ENCODE results near the gene VWDE.
"Not testable (repeated sequence)": the region's sequence is repeated elsewhere in the genome, so short reads cannot be mapped to it uniquely, and the experiment has no call there.

VWDE gene

DNA sequence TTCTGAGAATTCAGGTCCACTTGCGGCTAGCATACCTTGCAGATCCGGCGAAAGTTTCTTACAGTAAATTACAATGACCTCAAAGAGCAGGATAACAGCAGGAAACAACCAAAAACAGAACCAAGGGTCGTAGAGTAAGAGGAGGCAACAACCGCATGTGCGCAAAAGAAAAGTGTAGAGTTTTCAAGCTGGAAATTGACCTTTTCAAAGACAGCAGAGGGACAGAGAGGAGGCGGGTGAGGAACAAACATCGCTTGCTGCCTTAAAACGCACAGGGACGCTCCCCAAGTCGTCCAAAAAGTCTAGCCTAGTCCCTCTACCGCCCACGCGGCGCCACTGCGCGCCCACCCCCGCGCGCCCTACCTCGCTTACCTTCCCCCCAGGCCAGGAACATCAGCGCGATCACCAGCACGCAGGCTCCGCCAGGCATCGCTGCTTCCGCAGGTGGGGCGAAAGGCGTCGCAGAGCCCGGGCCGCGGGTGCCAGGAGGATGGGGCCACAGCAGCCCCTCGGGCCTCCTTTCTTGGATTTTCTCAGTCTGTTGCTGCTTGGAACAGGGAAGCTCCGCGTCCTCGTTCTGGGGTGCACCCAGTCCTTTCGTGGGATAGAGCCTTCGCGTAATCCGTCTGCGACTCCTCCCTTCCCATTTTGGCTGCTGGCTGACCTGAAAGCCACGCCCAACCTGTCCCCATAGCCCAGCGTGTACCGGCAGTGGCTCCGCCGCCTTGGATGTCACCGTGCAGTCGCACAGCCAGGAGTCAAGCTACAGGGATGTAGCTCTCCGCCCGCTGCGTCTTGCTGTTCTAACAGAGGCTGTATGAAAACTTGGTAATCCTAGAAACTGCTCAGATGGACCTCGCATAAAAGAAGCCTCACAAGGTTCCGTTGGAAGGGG is at the start of gene VWDE:
TSS of gene VWDE (minus strand) at position 579 of the 895 bp plus-strand sequence. CDS start at position 430, 149 bp downstream.
- TF ChIP-seq, protein P1, sequence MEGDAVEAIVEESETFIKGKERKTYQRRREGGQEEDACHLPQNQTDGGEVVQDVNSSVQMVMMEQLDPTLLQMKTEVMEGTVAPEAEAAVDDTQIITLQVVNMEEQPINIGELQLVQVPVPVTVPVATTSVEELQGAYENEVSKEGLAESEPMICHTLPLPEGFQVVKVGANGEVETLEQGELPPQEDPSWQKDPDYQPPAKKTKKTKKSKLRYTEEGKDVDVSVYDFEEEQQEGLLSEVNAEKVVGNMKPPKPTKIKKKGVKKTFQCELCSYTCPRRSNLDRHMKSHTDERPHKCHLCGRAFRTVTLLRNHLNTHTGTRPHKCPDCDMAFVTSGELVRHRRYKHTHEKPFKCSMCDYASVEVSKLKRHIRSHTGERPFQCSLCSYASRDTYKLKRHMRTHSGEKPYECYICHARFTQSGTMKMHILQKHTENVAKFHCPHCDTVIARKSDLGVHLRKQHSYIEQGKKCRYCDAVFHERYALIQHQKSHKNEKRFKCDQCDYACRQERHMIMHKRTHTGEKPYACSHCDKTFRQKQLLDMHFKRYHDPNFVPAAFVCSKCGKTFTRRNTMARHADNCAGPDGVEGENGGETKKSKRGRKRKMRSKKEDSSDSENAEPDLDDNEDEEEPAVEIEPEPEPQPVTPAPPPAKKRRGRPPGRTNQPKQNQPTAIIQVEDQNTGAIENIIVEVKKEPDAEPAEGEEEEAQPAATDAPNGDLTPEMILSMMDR (IDR thresholded peaks at IDR 0.05; ENCODE audit: insufficient read depth, low read length, poor library complexity, severe bottlenecking): no peak
- no peaks in the 10 kb centered on the region; the same call in 1 of the 2 replicates for H3K27me3 ChIP-seq (replicated peaks; ENCODE audit: control insufficient read depth, insufficient read depth, low read length)
- peak; percentile 78 for DNase-seq (ENCODE audit: extremely low read depth, insufficient read length)
- H3K36me3 ChIP-seq (ENCODE audit: control insufficient read depth, insufficient read depth, low read length): no peaks in the 10 kb centered on the region
- H3K4me3 ChIP-seq (replicated peaks; ENCODE audit: low read depth, low read length): peak within 1 kb of the TSS; percentile 33

DNA sequence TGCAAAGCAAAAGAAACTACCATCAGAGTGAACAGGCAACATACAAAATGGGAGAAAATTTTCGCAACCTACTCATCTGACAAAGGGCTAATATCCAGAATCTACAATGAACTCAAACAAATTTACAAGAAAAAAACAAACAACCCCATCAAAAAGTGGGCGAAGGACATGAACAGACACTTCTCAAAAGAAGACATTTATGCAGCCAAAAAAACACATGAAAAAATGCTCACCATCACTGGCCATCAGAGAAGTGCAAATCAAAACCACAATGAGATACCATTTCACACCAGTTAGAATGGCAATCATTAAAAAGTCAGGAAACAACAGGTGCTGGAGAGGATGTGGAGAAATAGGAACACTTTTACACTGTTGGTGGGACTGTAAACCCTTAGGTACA is 49.5 kb upstream of the VWDE start:
- DNase-seq (ENCODE audit: extremely low read depth, insufficient read length): not testable (repeated sequence)

GRCh38 chr7:12450615-12451014 is 47.0 kb upstream of the VWDE start:
- TF ChIP-seq, protein P1 (IDR thresholded peaks at IDR 0.05; ENCODE audit: insufficient read depth, low read length, poor library complexity, severe bottlenecking): no peak
- no peaks in the 10 kb centered on the region; the same call in 1 of the 2 replicates for H3K27me3 ChIP-seq (replicated peaks; ENCODE audit: control insufficient read depth, insufficient read depth, low read length)
- DNase-seq (ENCODE audit: extremely low read depth, insufficient read length): no peak
- H3K36me3 ChIP-seq (ENCODE audit: control insufficient read depth, insufficient read depth, low read length): no peaks in the 10 kb centered on the region
- no peak overlapping the region for H3K4me3 ChIP-seq (replicated peaks; ENCODE audit: low read depth, low read length)

More for the DNA sequence above, 49.5 kb upstream of the VWDE start:
- not testable (repeated sequence) for H3K36me3 ChIP-seq (ENCODE audit: control insufficient read depth, insufficient read depth, low read length); H3K27me3 ChIP-seq (replicated peaks; ENCODE audit: control insufficient read depth, insufficient read depth, low read length); H3K4me3 ChIP-seq (replicated peaks; ENCODE audit: low read depth, low read length)

GRCh38 chr7:12444785-12445184 is 41.1 kb upstream of the VWDE start:
- H3K27me3 ChIP-seq (replicated peaks; ENCODE audit: control insufficient read depth, insufficient read depth, low read length): no peaks in the 10 kb centered on the region
- no peak for DNase-seq (ENCODE audit: extremely low read depth, insufficient read length)
- TF ChIP-seq, protein P1 (IDR thresholded peaks at IDR 0.05; ENCODE audit: insufficient read depth, low read length, poor library complexity, severe bottlenecking): no peak

GRCh38 chr7:12440229-12440628 is 36.6 kb upstream of the VWDE start:
- no peaks in the 10 kb centered on the region for H3K36me3 ChIP-seq (ENCODE audit: control insufficient read depth, insufficient read depth, low read length)
- no peaks in the 10 kb centered on the region for H3K27me3 ChIP-seq (replicated peaks; ENCODE audit: control insufficient read depth, insufficient read depth, low read length)
- DNase-seq (ENCODE audit: extremely low read depth, insufficient read length): no peak
- TF ChIP-seq, protein P1 (IDR thresholded peaks at IDR 0.05; ENCODE audit: insufficient read depth, low read length, poor library complexity, severe bottlenecking): no peak
- H3K4me3 ChIP-seq (replicated peaks; ENCODE audit: low read depth, low read length): no peak overlapping the region

More at GRCh38 chr7:12444785-12445184, 41.1 kb upstream of the VWDE start:
- Histone ChIP-seq H3K4me3 (replicated peaks; ENCODE audit: low read depth, low read length) (no peak overlapping the region), H3K36me3 (ENCODE audit: control insufficient read depth, insufficient read depth, low read length) (no peaks in the 10 kb centered on the region)

GRCh38 chr7:12436896-12437535 is 33.4 kb upstream of the VWDE start:
- Histone ChIP-seq H3K36me3 (ENCODE audit: control insufficient read depth, insufficient read depth, low read length) (no peaks in the 10 kb centered on the region), H3K27me3 (replicated peaks; ENCODE audit: control insufficient read depth, insufficient read depth, low read length) (no peaks in the 10 kb centered on the region), H3K4me3 (replicated peaks; ENCODE audit: low read depth, low read length) (no peak overlapping the region)
- DNase-seq (ENCODE audit: extremely low read depth, insufficient read length): no peak
- TF ChIP-seq, protein P1 (IDR thresholded peaks at IDR 0.05; ENCODE audit: insufficient read depth, low read length, poor library complexity, severe bottlenecking): peak; percentile 15
